Astrocyte (in vitro differentiated cells and primary cell): ENCODE data around the gene TMEM97. TPM values are rescaled to one million over a fixed set of nuclear protein-coding genes. Genes with fewer than 3 reads are reported as not detected.
"Not testable (repeated sequence)": the region's sequence is repeated elsewhere in the genome, so short reads cannot be mapped to it uniquely, and the experiment has no call there.

Experiments used
- DNase-seq: peaks from one replicate; pipeline ENCODE4 v3.0.0-alpha.2; 2010; ENCODE audit warnings: low read depth
- FAIRE-seq: peaks from 2 replicates; lab custom pipeline; 2011; peaks lifted over from hg19 to GRCh38; lab: Jason Lieb, UNC
- H2AFZ ChIP-seq: 2 replicates; pipeline ENCODE4 v1.6.0; 2012; ENCODE audit warnings: low read depth, low read length, inconsistent platforms
- H3K27ac ChIP-seq: 2 replicates; pipeline ENCODE4 v1.5.1; 2011; ENCODE audit warnings: low read depth, low read length, inconsistent platforms
- H3K27me3 ChIP-seq: 2 replicates; pipeline ENCODE4 v1.6.0; 2011; ENCODE audit warnings: low read length, inconsistent platforms; ENCODE audit not compliant: insufficient read depth
- H3K36me3 ChIP-seq: 2 replicates; pipeline ENCODE4 v1.5.1; 2011; ENCODE audit warnings: low read length, inconsistent platforms; ENCODE audit not compliant: insufficient read depth
- H3K4me1 ChIP-seq: 2 replicates; pipeline ENCODE4 v1.5.1; 2011; ENCODE audit warnings: low read length, inconsistent platforms; ENCODE audit not compliant: insufficient read depth
- H3K4me2 ChIP-seq: 2 replicates; pipeline ENCODE4 v1.6.0; 2012; ENCODE audit warnings: low read length, inconsistent platforms
- H3K4me3 ChIP-seq: 2 replicates; pipeline ENCODE4 v1.5.1; 2011; ENCODE audit warnings: low read depth, mild to moderate bottlenecking, low read length, inconsistent platforms; ENCODE audit not compliant: insufficient read depth
- H3K79me2 ChIP-seq: 2 replicates; pipeline ENCODE4 v1.6.0; 2012; ENCODE audit warnings: mild to moderate bottlenecking, low read length, inconsistent platforms; ENCODE audit not compliant: insufficient read depth
- H3K9ac ChIP-seq: 2 replicates; pipeline ENCODE4 v1.6.0; 2012; ENCODE audit warnings: mild to moderate bottlenecking, low read length, inconsistent platforms
- H3K9me3 ChIP-seq: 2 replicates; pipeline ENCODE4 v1.5.1; 2012; ENCODE audit warnings: low read depth, mild to moderate bottlenecking, low read length, inconsistent platforms; ENCODE audit not compliant: insufficient read depth
- H4K20me1 ChIP-seq: 2 replicates; pipeline ENCODE4 v1.6.0; 2012; ENCODE audit warnings: low read length, inconsistent platforms; ENCODE audit not compliant: insufficient read depth
- H3K27ac Mint-ChIP-seq: one replicate; pipeline ENCODE4 v1.8.0; 2021; ENCODE audit warnings: mild to moderate bottlenecking, mixed read lengths; ENCODE audit not compliant: unreplicated experiment
- H3K27me3 Mint-ChIP-seq: one replicate; pipeline ENCODE4 v1.8.0; 2021; ENCODE audit warnings: low read depth, mixed read lengths; ENCODE audit not compliant: unreplicated experiment
- H3K36me3 Mint-ChIP-seq: one replicate; pipeline ENCODE4 v1.8.0; 2021; ENCODE audit warnings: low read depth, mixed read lengths; ENCODE audit not compliant: unreplicated experiment
- H3K4me1 Mint-ChIP-seq: one replicate; pipeline ENCODE4 v1.8.0; 2021; ENCODE audit warnings: low read depth, mixed read lengths; ENCODE audit not compliant: unreplicated experiment
- H3K4me3 Mint-ChIP-seq: one replicate; pipeline ENCODE4 v1.8.0; 2021; ENCODE audit warnings: mild to moderate bottlenecking, moderate library complexity, mixed read lengths; ENCODE audit not compliant: unreplicated experiment
- H3K9me3 Mint-ChIP-seq: one replicate; pipeline ENCODE4 v1.8.0; 2021; ENCODE audit warnings: mild to moderate bottlenecking, mixed read lengths; ENCODE audit not compliant: unreplicated experiment
- EZH2 ChIP-seq: IDR thresholded peaks from 2 replicates; pipeline ENCODE4 v1.6.1; 2012; ENCODE audit warnings: mild to moderate bottlenecking, low read length, inconsistent platforms; ENCODE audit not compliant: insufficient read depth
- total RNA-seq: library from RNA; stranded (reverse); gene quantifications from 2 replicates; pipeline ENCODE4 v1.2.1, GENCODE V29; 2021
- TF ChIP-seq, protein P1 (sequence below): IDR thresholded peaks from 2 replicates; pipeline ENCODE4 v1.5.1; 2011; ENCODE audit warnings: low read depth, mild to moderate bottlenecking, inconsistent platforms, low read length, moderate library complexity; ENCODE audit not compliant: insufficient read depth

Gene TMEM97
- total RNA-seq, 1 donor from 2014 or later = 20.4 TPM

DNA sequence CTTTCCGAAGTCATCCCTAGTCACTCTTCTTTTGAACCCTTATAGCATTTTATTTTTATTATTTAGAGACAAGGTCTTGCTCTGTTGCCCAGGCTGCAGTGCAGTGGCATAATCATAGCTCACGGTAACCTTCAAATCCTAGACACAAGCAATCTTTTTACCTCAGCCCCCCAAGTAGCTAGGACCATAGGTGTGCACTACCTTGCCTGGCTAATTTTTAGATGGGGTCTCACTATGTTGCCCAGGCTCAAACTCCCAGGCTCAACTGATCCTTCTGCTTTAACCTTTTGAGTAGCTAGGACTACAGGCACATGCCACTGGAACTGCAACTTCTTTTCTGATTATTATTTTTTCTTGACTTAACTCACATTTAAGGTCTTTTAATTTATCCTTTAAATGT lies 33.0 kb upstream of the TMEM97 start:
- no peaks in the 10 kb centered on the region for H3K36me3 ChIP-seq
- H3K27ac Mint-ChIP-seq = no peak overlapping the region
- H3K4me3 Mint-ChIP-seq = no peak overlapping the region
- H3K9me3 ChIP-seq = no peaks in the 10 kb centered on the region
- H3K4me1 ChIP-seq = peaks cover 10% of the 10 kb centered on the region
- H2AFZ ChIP-seq = no peak overlapping the region
- no peaks in the 10 kb centered on the region for H4K20me1 ChIP-seq
- no peaks in the 10 kb centered on the region for H3K79me2 ChIP-seq
- H3K9me3 Mint-ChIP-seq = no peaks in the 10 kb centered on the region
- peaks cover 20% of the 10 kb centered on the region for H3K4me1 Mint-ChIP-seq
- H3K27ac ChIP-seq = no peak overlapping the region
- H3K4me3 ChIP-seq = no peak overlapping the region
- H3K36me3 Mint-ChIP-seq = no peaks in the 10 kb centered on the region
- H3K27me3 Mint-ChIP-seq = no peaks in the 10 kb centered on the region
- peaks cover under 1% of the 10 kb centered on the region for H3K27me3 ChIP-seq
- no peak overlapping the region for H3K9ac ChIP-seq
- FAIRE-seq (no peak), DNase-seq (no peak)
- H3K4me2 ChIP-seq = no peak overlapping the region
- no peak for TF ChIP-seq EZH2
- TF ChIP-seq, protein P1, sequence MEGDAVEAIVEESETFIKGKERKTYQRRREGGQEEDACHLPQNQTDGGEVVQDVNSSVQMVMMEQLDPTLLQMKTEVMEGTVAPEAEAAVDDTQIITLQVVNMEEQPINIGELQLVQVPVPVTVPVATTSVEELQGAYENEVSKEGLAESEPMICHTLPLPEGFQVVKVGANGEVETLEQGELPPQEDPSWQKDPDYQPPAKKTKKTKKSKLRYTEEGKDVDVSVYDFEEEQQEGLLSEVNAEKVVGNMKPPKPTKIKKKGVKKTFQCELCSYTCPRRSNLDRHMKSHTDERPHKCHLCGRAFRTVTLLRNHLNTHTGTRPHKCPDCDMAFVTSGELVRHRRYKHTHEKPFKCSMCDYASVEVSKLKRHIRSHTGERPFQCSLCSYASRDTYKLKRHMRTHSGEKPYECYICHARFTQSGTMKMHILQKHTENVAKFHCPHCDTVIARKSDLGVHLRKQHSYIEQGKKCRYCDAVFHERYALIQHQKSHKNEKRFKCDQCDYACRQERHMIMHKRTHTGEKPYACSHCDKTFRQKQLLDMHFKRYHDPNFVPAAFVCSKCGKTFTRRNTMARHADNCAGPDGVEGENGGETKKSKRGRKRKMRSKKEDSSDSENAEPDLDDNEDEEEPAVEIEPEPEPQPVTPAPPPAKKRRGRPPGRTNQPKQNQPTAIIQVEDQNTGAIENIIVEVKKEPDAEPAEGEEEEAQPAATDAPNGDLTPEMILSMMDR = no peak

DNA sequence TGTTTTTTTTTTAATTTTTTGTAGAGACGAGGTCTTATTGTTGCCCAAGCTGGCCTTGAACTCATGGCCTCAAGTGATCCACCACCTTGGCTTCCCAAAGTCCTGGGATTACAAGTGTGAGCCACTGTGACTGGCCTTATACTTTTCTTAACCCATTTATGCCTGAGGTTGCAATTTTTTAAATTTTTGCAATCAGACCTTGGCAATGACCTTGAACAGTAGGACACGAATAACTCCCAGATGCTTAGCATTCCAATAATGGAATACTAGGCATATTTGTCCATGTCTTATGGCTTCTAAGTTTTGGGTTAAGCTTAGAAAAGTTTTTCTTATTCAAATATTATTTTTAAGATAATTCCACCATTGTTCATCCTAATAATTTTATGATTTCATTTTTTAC lies 28.3 kb upstream of the TMEM97 start:
- Mint-ChIP-seq H3K4me1 (no peaks in the 10 kb centered on the region), H3K9me3 (no peaks in the 10 kb centered on the region), H3K27ac (no peak overlapping the region), H3K36me3 (no peaks in the 10 kb centered on the region), H3K27me3 (peaks cover 3% of the 10 kb centered on the region), H3K4me3 (no peak overlapping the region)
- no peaks in the 10 kb centered on the region for H3K36me3 ChIP-seq
- no peak overlapping the region for H3K9ac ChIP-seq
- no peak overlapping the region for H2AFZ ChIP-seq
- no peaks in the 10 kb centered on the region for H3K9me3 ChIP-seq
- DNase-seq = no peak
- no peak overlapping the region for H3K27ac ChIP-seq
- H4K20me1 ChIP-seq = no peaks in the 10 kb centered on the region
- no peaks in the 10 kb centered on the region for H3K4me1 ChIP-seq
- H3K79me2 ChIP-seq = no peaks in the 10 kb centered on the region
- peaks cover 11% of the 10 kb centered on the region for H3K27me3 ChIP-seq
- no peak overlapping the region for H3K4me3 ChIP-seq
- no peak overlapping the region for H3K4me2 ChIP-seq
- TF ChIP-seq EZH2 = no peak
- TF ChIP-seq, protein P1 = no peak
- FAIRE-seq = no peak

DNA sequence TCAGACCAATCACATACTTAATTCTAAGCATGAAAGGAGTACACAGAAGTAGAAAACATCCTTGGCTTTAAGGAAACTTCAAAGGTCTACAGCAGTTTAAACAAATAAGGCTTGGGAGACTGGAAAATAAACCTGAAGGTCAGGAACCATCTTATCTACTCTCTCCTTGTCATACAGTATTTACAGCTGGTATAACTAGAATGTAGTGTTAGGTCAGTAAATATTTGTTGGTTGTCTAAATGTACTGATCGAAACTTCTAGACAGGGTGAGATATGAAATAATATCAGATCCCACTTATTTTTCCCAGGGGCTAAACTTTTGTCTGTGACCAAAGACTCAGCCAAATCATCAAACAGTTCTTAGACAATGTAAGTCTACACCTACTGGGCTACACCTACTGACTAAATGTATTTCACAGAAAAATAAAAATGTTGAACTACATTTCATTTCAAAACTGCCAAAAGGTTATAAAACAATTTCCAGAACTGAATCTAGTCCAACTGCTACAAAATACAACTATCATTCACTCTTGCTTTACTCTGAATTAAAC lies 27.1 kb upstream of the TMEM97 start:
- Mint-ChIP-seq H3K9me3 (no peaks in the 10 kb centered on the region), H3K27me3 (peaks cover 3% of the 10 kb centered on the region), H3K4me1 (no peaks in the 10 kb centered on the region), H3K27ac (no peak overlapping the region), H3K4me3 (no peak overlapping the region), H3K36me3 (no peaks in the 10 kb centered on the region)
- DNase-seq (no peak), FAIRE-seq (no peak)
- Histone ChIP-seq H4K20me1 (no peaks in the 10 kb centered on the region), H2AFZ (no peak overlapping the region), H3K36me3 (no peaks in the 10 kb centered on the region), H3K4me3 (no peak overlapping the region), H3K9ac (no peak overlapping the region), H3K4me1 (no peaks in the 10 kb centered on the region), H3K79me2 (no peaks in the 10 kb centered on the region), H3K9me3 (no peaks in the 10 kb centered on the region), H3K27me3 (peaks cover 13% of the 10 kb centered on the region), H3K27ac (no peak overlapping the region), H3K4me2 (no peak overlapping the region)
- no peak for TF ChIP-seq EZH2
- TF ChIP-seq, protein P1 = no peak

DNA sequence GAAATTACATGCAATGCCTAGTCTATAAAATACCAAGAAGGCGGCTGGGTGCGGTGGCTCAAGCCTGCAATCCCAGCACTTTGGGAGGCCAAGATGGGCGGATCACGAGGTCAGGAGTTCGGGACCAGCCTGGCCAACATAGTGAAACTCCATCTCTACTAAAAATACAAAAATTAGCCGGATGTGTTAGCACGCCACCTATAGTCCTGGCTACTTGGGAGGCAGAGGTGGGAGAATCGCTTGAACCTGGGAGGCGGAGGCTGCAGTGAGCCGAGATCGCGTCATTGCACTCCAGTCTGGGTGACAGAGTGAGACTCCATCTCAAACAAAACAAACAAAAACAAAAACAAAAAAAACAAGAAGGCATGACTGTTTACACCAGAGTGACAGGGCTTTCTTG lies 26.1 kb upstream of the TMEM97 start:
- DNase-seq, H3K36me3 ChIP-seq, H2AFZ ChIP-seq, H3K79me2 ChIP-seq, FAIRE-seq, H3K27ac ChIP-seq, H3K4me2 ChIP-seq, H3K9me3 Mint-ChIP-seq, H3K9me3 ChIP-seq, H3K36me3 Mint-ChIP-seq, H3K4me3 Mint-ChIP-seq, H3K9ac ChIP-seq, H3K27ac Mint-ChIP-seq, H3K4me3 ChIP-seq, H3K4me1 ChIP-seq, H3K4me1 Mint-ChIP-seq, H4K20me1 ChIP-seq, H3K27me3 Mint-ChIP-seq: not testable (repeated sequence)
- peaks cover 13% of the 10 kb centered on the region for H3K27me3 ChIP-seq
